Smooth muscle cell (in vitro differentiated cells): ENCODE measurements around the gene DUSP8. TPM values are rescaled to one million over a fixed set of nuclear protein-coding genes. Genes with fewer than 3 reads are reported as not detected.

Source experiments
- DNase-seq: peaks from one replicate; lab custom pipeline; 2025; ENCODE audit not compliant: unreplicated experiment; lab: John Stamatoyannopoulos, UW
- H2AFZ ChIP-seq: fragments of 200-600 bp; sonication (generic); 2 replicates; pipeline ENCODE4 v1.6.0; 2016; ENCODE audit warnings: antibody characterized with exemption, low read depth, mild to moderate bottlenecking
- H3F3A ChIP-seq: fragments of 200-600 bp; sonication (generic); 2 replicates; pipeline ENCODE4 v1.6.0; 2017; ENCODE audit warnings: antibody characterized with exemption, low read depth
- H3K27ac ChIP-seq: fragments of 200-600 bp; sonication (generic); 2 replicates; pipeline ENCODE4 v1.5.1; 2016; ENCODE audit warnings: low read depth, mild to moderate bottlenecking
- H3K27me3 ChIP-seq: fragments of 200-600 bp; sonication (generic); 2 replicates; pipeline ENCODE4 v1.6.1; 2016; ENCODE audit warnings: low read depth, mild to moderate bottlenecking
- H3K36me3 ChIP-seq: fragments of 200-600 bp; sonication (generic); 2 replicates; pipeline ENCODE4 v1.5.1; 2016; ENCODE audit warnings: low read depth
- H3K4me1 ChIP-seq: fragments of 200-600 bp; sonication (generic); 2 replicates; pipeline ENCODE4 v1.5.1; 2016; ENCODE audit warnings: low read depth
- H3K4me2 ChIP-seq: fragments of 200-600 bp; sonication (generic); 2 replicates; pipeline ENCODE4 v1.6.0; 2016; ENCODE audit warnings: mild to moderate bottlenecking
- H3K4me3 ChIP-seq: fragments of 200-600 bp; sonication (generic); 2 replicates; pipeline ENCODE4 v1.5.1; 2016; ENCODE audit warnings: mild to moderate bottlenecking
- H3K79me2 ChIP-seq: fragments of 200-600 bp; sonication (generic); 2 replicates; pipeline ENCODE4 v1.6.0; 2016; ENCODE audit warnings: low read depth, mild to moderate bottlenecking
- H3K9ac ChIP-seq: fragments of 200-600 bp; sonication (generic); 2 replicates; pipeline ENCODE4 v1.6.0; 2016; ENCODE audit warnings: low read depth
- H3K9me3 ChIP-seq: fragments of 200-600 bp; sonication (generic); replicated peaks from 2 replicates; pipeline ENCODE4 v1.5.1; 2016; ENCODE audit warnings: low read depth
- H4K20me1 ChIP-seq: fragments of 200-600 bp; sonication (generic); 2 replicates; pipeline ENCODE4 v1.6.0; 2016; ENCODE audit warnings: low read depth
- WGBS: methylation state at CpG from one replicate; pipeline ENCODE4 v1.1.7; 2016; ENCODE audit warnings: low lambda C conversion rate; 5-methylcytosine and 5-hydroxymethylcytosine counted together
- polyA plus RNA-seq: library from polyadenylated mRNA; unstranded; fragments of >200 nt; fragmentation: Nextera tagmentation; extraction: Ambion mirVana; gene quantifications from 2 replicates; pipeline ENCODE4 v1.2.1, GENCODE V29; 2016
- total RNA-seq: library from RNA; depleted of rRNA; stranded (reverse); fragments of >200 nt; gene quantifications from 2 replicates; pipeline ENCODE4 v1.2.3, GENCODE V29; 2014
- TF ChIP-seq, protein P1 (sequence below): fragments of 200-600 bp; sonication (generic); IDR thresholded peaks from 2 replicates; pipeline ENCODE4 v1.5.1; 2017; ENCODE audit warnings: borderline replicate concordance, mild to moderate bottlenecking, antibody characterized with exemption; ENCODE audit not compliant: insufficient read depth, poor library complexity, severe bottlenecking

The DUSP8 gene
- total and polyA plus RNA-seq, 2 experiments from 2014 or later, result 5.0 to 6.3 TPM

GRCh38 chr11:1545432-1545831 is 26.6 kb downstream of the DUSP8 start:
- Histone ChIP-seq H2AFZ (no peak overlapping the region), H3F3A (no peaks in the 10 kb centered on the region), H4K20me1 (no peaks in the 10 kb centered on the region), H3K36me3 (no peaks in the 10 kb centered on the region), H3K27ac (no peak overlapping the region), H3K27me3 (peaks cover 64% of the 10 kb centered on the region), H3K9ac (no peak overlapping the region), H3K4me1 (peaks cover 7% of the 10 kb centered on the region), H3K79me2 (no peaks in the 10 kb centered on the region), H3K4me2 (no peak overlapping the region), H3K9me3 (no peaks in the 10 kb centered on the region), H3K4me3 (no peak overlapping the region)
- 75% methylated on average over 5 of the region's 5 CpGs for WGBS
- DNase-seq, result no peak
- TF ChIP-seq, protein P1, sequence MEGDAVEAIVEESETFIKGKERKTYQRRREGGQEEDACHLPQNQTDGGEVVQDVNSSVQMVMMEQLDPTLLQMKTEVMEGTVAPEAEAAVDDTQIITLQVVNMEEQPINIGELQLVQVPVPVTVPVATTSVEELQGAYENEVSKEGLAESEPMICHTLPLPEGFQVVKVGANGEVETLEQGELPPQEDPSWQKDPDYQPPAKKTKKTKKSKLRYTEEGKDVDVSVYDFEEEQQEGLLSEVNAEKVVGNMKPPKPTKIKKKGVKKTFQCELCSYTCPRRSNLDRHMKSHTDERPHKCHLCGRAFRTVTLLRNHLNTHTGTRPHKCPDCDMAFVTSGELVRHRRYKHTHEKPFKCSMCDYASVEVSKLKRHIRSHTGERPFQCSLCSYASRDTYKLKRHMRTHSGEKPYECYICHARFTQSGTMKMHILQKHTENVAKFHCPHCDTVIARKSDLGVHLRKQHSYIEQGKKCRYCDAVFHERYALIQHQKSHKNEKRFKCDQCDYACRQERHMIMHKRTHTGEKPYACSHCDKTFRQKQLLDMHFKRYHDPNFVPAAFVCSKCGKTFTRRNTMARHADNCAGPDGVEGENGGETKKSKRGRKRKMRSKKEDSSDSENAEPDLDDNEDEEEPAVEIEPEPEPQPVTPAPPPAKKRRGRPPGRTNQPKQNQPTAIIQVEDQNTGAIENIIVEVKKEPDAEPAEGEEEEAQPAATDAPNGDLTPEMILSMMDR, result no peak

DNA sequence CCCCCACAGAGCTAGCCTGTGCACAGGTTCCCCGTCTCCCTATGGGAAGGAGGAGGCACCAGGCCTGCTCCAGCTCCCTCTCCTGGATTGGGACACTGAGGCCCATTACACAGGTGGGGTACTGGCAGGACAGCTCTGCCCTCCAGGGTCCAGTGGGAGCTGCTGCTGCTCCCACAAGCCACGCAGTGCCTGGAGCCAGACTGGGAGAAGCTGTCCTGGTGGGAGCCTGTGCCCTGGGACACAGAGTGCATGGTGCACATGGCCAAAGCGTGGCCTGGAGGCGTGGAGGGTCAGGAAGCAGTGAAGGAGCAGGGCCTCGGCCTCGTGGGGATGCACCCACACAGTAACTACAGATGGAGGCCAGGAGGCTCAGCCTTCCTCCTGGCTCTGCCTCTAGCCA is 27.5 kb downstream of the DUSP8 start:
- no peaks in the 10 kb centered on the region for H4K20me1 ChIP-seq
- no peaks in the 10 kb centered on the region for H3K9me3 ChIP-seq
- no peaks in the 10 kb centered on the region for H3F3A ChIP-seq
- no peak for DNase-seq
- H3K4me2 ChIP-seq, result no peak overlapping the region
- H3K4me3 ChIP-seq, result no peak overlapping the region
- no peaks in the 10 kb centered on the region for H3K79me2 ChIP-seq
- 84% methylated on average over 6 of the region's 6 CpGs for WGBS
- H3K27ac ChIP-seq, result no peak overlapping the region
- no peak overlapping the region for H2AFZ ChIP-seq
- no peak overlapping the region for H3K9ac ChIP-seq
- H3K4me1 ChIP-seq, result peaks cover 7% of the 10 kb centered on the region
- H3K36me3 ChIP-seq, result no peaks in the 10 kb centered on the region
- peaks cover 70% of the 10 kb centered on the region for H3K27me3 ChIP-seq
- TF ChIP-seq, protein P1, result no peak

DNA sequence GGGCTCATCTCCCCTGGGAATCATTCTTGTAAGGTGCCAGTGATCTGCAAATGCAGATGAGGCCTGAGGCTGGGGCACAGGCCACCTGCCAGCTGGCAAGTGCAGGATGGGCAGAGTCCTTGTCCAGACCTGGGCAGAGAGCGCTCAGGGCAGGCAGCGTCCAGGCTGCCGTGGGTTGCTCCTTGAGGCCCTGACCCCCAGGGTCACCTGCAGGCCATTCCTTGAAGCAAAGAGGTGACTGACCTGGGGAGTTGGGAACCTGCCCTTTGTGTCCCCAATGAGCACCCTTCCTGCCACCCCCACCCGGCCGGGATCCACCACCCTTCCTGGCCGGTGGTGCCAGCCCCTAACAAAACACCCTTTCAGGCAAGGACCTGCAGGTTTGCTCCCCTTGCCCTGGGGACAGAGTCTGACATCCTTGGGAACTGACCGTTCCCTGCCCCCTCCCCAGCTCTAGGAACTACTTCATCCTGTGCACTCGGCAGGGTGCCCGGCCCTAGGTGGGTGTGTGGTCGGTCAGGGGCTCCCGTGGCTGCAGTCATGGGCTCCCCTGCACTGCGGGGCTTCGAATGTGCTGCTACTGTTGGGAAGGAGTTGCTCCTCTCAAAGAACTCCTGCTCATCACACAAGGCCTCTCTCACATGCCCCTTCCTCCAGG is 28.3 kb downstream of the DUSP8 start:
- Histone ChIP-seq H3K27me3 (peaks cover 66% of the 10 kb centered on the region), H3K27ac (no peak overlapping the region), H3K4me3 (no peak overlapping the region), H4K20me1 (no peaks in the 10 kb centered on the region), H3K79me2 (no peaks in the 10 kb centered on the region), H3K4me1 (peaks cover 7% of the 10 kb centered on the region), H3K36me3 (no peaks in the 10 kb centered on the region), H3K9me3 (no peaks in the 10 kb centered on the region), H2AFZ (no peak overlapping the region), H3F3A (no peaks in the 10 kb centered on the region), H3K9ac (no peak overlapping the region), H3K4me2 (no peak overlapping the region)
- TF ChIP-seq, protein P1, result no peak
- WGBS, result 87% methylated on average over 13 of the region's 13 CpGs
- no peak for DNase-seq

DNA sequence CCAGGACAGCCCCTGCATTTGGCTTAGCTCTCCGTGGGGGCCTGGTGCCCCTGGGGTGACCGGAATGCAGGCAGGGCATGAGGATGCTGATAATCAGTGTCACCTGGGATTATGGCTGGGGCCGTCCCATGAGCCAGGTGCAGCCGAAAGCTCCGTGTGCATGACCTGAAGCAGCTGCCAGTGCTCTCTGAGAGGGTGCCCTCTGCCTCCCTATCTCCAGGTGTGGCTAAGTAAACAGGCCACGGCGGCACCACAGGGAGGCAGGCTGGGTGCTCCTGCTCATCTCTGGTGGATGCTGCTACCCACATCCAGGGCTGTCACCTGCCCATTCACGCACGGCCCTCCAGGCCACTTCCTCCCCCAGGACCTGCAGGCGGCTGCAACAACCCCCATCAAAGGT is 29.8 kb downstream of the DUSP8 start:
- TF ChIP-seq, protein P1, result no peak
- Histone ChIP-seq H3K9me3 (no peaks in the 10 kb centered on the region), H4K20me1 (peaks cover 3% of the 10 kb centered on the region), H2AFZ (no peak overlapping the region), H3K4me3 (no peak overlapping the region), H3K27me3 (peaks cover 63% of the 10 kb centered on the region), H3K36me3 (no peaks in the 10 kb centered on the region), H3K9ac (no peak overlapping the region), H3K79me2 (peaks cover 3% of the 10 kb centered on the region), H3K4me2 (no peak overlapping the region), H3F3A (no peaks in the 10 kb centered on the region), H3K27ac (no peak overlapping the region), H3K4me1 (peaks cover 1% of the 10 kb centered on the region)
- DNase-seq, result no peak
- 86% methylated on average over 10 of the region's 10 CpGs for WGBS
